Esophagus squamous epithelium (tissue), 5 donors: Measurements from ENCODE around the gene RIN2. TPM values are rescaled to one million over a fixed set of nuclear protein-coding genes. Genes with fewer than 3 reads are reported as not detected.

Experiments used
- DNase-seq: peaks from one replicate; lab custom pipeline; 2025; lab: John Stamatoyannopoulos, UW
- H3K27ac ChIP-seq, 4 donors: fragments of 200-600 bp; sonication (generic); one replicate each; pipeline ENCODE4 v1.5.1; 2016 to 2019; ENCODE audit warnings: mild to moderate bottlenecking in 1 of 4
- H3K27me3 ChIP-seq, 4 donors: fragments of 200-600 bp; sonication (generic); 1 replicate in 3 of 4; 2 replicates in 1 of 4; pipeline versions ENCODE4 v1.5.1 to v1.6.0; 2017 to 2021; ENCODE audit warnings: antibody characterized with exemption in 1 of 4
- H3K36me3 ChIP-seq, 3 donors: fragments of 200-600 bp; sonication (generic); one replicate each; pipeline ENCODE4 v1.5.1; 2016 to 2019
- H3K4me1 ChIP-seq, 3 donors: fragments of 200-600 bp; sonication (generic); one replicate each; pipeline ENCODE4 v1.5.1; 2017 to 2019
- H3K4me3 ChIP-seq, 4 donors: fragments of 200-600 bp; sonication (generic); 1 replicate in 3 of 4; 2 replicates in 1 of 4; pipeline ENCODE4 v1.5.1; 2016 to 2019; ENCODE audit warnings: mild to moderate bottlenecking in 2 of 4, moderate library complexity in 1 of 4
- H3K9me3 ChIP-seq, 3 donors: fragments of 200-600 bp; sonication (generic); one replicate each; pipeline ENCODE4 v1.5.1; 2016 to 2019
- POLR2A ChIP-seq, 4 donors: fragments of 450-650 bp; IDR thresholded peaks; one replicate each; pipeline ENCODE4 v1.6.1; 2017; ENCODE audit warnings: antibody characterized with exemption in 4 of 4, mild to moderate bottlenecking in 4 of 4, moderate library complexity in 3 of 4
- WGBS, 2 donors: methylation state at CpG; one replicate each; pipeline ENCODE4 v1.1.5; 2018; 5-methylcytosine and 5-hydroxymethylcytosine counted together
- intact Hi-C: fragments of 100-400 bp; cut with DNase I; formaldehyde crosslinking; loops from one replicate; pipeline ENCODE4 v1.15.0; 2022
- total RNA-seq, 4 donors: library from RNA; depleted of rRNA; stranded (reverse); fragments of >200 nt; gene quantifications; one replicate each; pipeline ENCODE4 v1.1.0, GENCODE V29; 2016
- TF ChIP-seq, protein P1 (sequence below), 6 experiments: fragments of 450-650 bp in 4 of 6; fragments of 200-600 bp in 2 of 6; sonication (generic) in 2 of 6; IDR thresholded peaks; one replicate each; pipeline ENCODE4 v1.5.1; 2016 to 2019; ENCODE audit warnings: antibody characterized with exemption in 6 of 6, mild to moderate bottlenecking in 4 of 6, moderate library complexity in 4 of 6
- donor health status: DM: yes; HTN: yes; CAD: no.

RIN2 gene
- total RNA-seq, 4 donors from 2014 or later: 29.5 to 77.4 (median 50.8) TPM

DNA sequence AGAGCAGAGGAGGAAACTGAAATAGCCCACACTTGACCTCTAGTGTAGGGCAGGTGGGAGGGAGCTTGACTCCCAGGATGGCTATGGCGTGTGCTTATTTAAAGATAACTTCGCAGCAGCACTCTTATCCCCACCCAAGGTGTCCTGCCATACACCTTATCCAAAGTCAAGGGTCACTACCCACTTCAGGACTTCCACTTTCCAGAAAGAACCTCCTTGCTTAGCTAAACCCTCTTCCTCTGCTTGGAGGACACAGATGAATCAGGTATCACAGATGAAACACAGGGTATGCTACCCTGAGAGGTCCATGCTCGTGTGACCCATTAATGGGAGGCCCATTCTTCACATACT lies 2.3 kb downstream of the RIN2 start:
- H3K36me3 ChIP-seq: no peaks in the 10 kb centered on the region
- peak overlapping the region in 1 of 4 donors; percentile 37 for H3K4me3 ChIP-seq
- peak overlapping the region; percentile 92 to 96 (median 94) for H3K27ac ChIP-seq
- H3K4me1 ChIP-seq: peaks cover 15 to 51% (median 22%) of the 10 kb centered on the region in 3 donors
- TF ChIP-seq, protein P1, sequence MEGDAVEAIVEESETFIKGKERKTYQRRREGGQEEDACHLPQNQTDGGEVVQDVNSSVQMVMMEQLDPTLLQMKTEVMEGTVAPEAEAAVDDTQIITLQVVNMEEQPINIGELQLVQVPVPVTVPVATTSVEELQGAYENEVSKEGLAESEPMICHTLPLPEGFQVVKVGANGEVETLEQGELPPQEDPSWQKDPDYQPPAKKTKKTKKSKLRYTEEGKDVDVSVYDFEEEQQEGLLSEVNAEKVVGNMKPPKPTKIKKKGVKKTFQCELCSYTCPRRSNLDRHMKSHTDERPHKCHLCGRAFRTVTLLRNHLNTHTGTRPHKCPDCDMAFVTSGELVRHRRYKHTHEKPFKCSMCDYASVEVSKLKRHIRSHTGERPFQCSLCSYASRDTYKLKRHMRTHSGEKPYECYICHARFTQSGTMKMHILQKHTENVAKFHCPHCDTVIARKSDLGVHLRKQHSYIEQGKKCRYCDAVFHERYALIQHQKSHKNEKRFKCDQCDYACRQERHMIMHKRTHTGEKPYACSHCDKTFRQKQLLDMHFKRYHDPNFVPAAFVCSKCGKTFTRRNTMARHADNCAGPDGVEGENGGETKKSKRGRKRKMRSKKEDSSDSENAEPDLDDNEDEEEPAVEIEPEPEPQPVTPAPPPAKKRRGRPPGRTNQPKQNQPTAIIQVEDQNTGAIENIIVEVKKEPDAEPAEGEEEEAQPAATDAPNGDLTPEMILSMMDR (IDR thresholded peaks at IDR 0.05): no peak
- no peak for DNase-seq
- H3K27me3 ChIP-seq: peaks cover 0 to 6% (median 0%) of the 10 kb centered on the region in 4 donors
- no peaks in the 10 kb centered on the region for H3K9me3 ChIP-seq
- 89% methylated on average over 3 of the region's 3 CpGs for WGBS, 2 donors
- intact Hi-C loops: no loop called here

DNA sequence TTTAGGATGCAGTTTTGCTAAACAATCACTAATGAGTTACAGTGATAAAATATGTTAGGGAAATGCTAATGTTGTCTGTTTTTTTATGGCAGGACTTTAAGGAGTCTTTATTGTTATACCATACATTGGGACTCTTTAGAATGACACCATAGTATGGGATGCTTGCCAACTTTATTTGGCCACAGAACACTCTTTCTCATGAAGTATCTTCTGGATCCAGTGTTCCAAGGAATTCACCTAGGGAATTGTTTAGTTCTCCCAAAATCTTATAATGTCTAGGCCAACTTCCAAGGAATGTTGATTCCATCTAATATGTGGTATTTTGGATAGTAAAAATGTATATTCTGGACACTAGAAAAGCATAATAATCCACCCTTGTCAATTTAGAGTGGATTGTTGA lies 3.3 kb downstream of the RIN2 start:
- TF ChIP-seq POLR2A (IDR thresholded peaks at IDR 0.05): no peak
- TF ChIP-seq, protein P1 (IDR thresholded peaks at IDR 0.05): no peak
- no peaks in the 10 kb centered on the region for H3K9me3 ChIP-seq
- no peak for DNase-seq
- peaks cover 15 to 57% (median 22%) of the 10 kb centered on the region in 3 donors for H3K4me1 ChIP-seq
- H3K36me3 ChIP-seq: no peaks in the 10 kb centered on the region
- no peak overlapping the region for H3K4me3 ChIP-seq
- intact Hi-C loops: no loop called here
- H3K27ac ChIP-seq: peak overlapping the region in 3 of 4 donors; percentile 92 to 95 (median 93)
- H3K27me3 ChIP-seq: peaks cover 0 to 6% (median 0%) of the 10 kb centered on the region in 4 donors

DNA sequence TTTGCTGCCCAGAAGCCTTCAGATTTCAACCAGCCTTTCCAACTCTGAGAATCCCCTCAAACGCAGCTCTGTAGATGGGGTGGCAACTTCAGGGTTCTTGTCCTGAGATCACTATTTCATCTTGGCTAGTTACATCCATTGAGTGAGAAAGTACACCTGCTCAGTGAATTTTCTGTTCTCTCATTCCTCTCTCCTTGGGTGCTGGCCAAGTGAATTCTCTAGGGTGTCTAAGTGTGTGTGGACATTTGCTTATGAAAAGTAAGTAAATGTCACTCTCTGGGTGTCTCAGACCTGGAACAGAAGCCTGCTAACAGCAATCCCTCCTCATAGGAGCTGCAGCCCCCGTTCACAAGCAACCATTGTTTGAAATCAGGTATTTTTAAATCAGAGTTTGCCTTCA lies 3.8 kb downstream of the RIN2 start:
- no peaks in the 10 kb centered on the region for H3K36me3 ChIP-seq
- peak overlapping the region in 1 of 4 donors; percentile 95 for H3K27ac ChIP-seq
- no peaks in the 10 kb centered on the region for H3K9me3 ChIP-seq
- 33 to 67% methylated on average over 1 to 2 of the region's 2 CpGs for WGBS, 2 donors
- H3K27me3 ChIP-seq: peaks cover 0 to 6% (median 0%) of the 10 kb centered on the region in 4 donors
- no peak overlapping the region for H3K4me3 ChIP-seq
- peaks cover 12 to 58% (median 19%) of the 10 kb centered on the region in 3 donors for H3K4me1 ChIP-seq
- intact Hi-C loops: no loop called here
- no peak for TF ChIP-seq POLR2A (IDR thresholded peaks at IDR 0.05)
- TF ChIP-seq, protein P1 (IDR thresholded peaks at IDR 0.05): no peak
- no peak for DNase-seq

DNA sequence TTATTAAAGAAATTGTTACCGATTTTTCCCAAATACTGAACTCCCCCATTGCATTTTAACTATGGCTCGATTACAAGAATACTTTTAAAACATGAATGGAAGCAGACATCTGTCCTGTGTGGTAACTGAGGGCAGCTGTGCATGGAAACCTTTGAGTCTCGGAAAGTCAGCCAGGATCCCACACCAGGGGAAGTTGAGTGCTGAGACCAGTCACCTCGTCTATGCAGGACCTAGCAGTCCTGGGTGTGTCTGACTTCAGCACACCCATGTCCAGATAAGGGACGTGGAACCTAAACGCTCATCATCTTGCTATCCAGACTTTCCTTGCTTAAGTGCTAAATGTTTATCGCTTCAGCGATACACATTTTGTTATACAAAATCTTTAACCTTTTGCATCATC lies 6.1 kb downstream of the RIN2 start:
- H3K9me3 ChIP-seq: no peaks in the 10 kb centered on the region
- WGBS, 2 donors: 64 to 73% methylated on average over 8 of the region's 8 CpGs
- H3K36me3 ChIP-seq: no peaks in the 10 kb centered on the region
- H3K4me3 ChIP-seq: no peak overlapping the region
- intact Hi-C loops: no loop called here
- H3K4me1 ChIP-seq: peaks cover under 1 to 66% (median 16%) of the 10 kb centered on the region in 3 donors
- H3K27ac ChIP-seq: no peak overlapping the region
- TF ChIP-seq, protein P1 (IDR thresholded peaks at IDR 0.05): no peak
- no peak for TF ChIP-seq POLR2A (IDR thresholded peaks at IDR 0.05)
- no peak for DNase-seq
- no peaks in the 10 kb centered on the region for H3K27me3 ChIP-seq

DNA sequence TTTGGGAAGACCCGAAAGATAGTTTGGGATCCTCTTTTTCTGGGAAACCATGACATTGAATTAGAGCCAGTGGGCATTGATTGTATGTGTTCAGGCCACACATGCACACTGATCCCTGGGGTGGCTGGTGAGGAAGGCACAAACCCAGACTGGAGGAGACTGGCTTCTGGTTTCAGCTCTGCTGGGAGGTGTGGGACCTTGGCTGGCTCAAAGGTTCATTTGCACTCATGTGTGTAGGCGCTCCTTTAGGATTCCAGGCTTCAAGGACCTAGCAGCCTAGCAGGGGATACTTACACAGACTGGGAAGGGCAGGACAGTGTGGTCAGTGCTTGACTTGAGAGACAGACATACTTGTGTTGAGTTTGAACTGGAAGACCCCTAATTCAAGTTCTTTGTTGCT lies 7.2 kb downstream of the RIN2 start:
- no peak for DNase-seq
- H3K4me1 ChIP-seq: peaks cover 0 to 59% (median 9%) of the 10 kb centered on the region in 3 donors
- H3K27me3 ChIP-seq: no peaks in the 10 kb centered on the region
- 92 to 100% methylated on average over 1 to 2 of the region's 2 CpGs for WGBS, 2 donors
- TF ChIP-seq, protein P1 (IDR thresholded peaks at IDR 0.05): no peak
- no peak for TF ChIP-seq POLR2A (IDR thresholded peaks at IDR 0.05)
- no peak overlapping the region for H3K27ac ChIP-seq
- intact Hi-C loops: no loop called here
- no peak overlapping the region for H3K4me3 ChIP-seq
- no peaks in the 10 kb centered on the region for H3K9me3 ChIP-seq
- no peaks in the 10 kb centered on the region for H3K36me3 ChIP-seq
